IMR-90 (cell line): ENCODE measurements around the gene MON2. TPM values are rescaled to one million over a fixed set of nuclear protein-coding genes. Genes with fewer than 3 reads are reported as not detected.

ENCODE experiments used
- ATAC-seq: fragments of 200-7000 bp; cut with Tn5 transposase; 2 replicates; pipeline ENCODE4 v1.9.1; 2020; ENCODE audit warnings: low read depth, mild to moderate bottlenecking, moderate library complexity
- BruUV-seq: library from RNA; stranded (reverse); fragments of 400-500 nt; replicated peaks from 2 replicates; lab custom pipeline; 2021; lab: Mats Ljungman, UMichigan
- CTCF ChIA-PET: fragments of 300-600 bp; formaldehyde crosslinking; extraction: SDS; loops from one replicate; lab custom pipeline; 2021; ENCODE audit warnings: antibody characterized with exemption; lab: Yijun Ruan, JAX
- POLR2A ChIA-PET: fragments of 300-600 bp; sonication (Branson Sonifier 250); formaldehyde crosslinking; loops from one replicate; lab custom pipeline; 2022; ENCODE audit warnings: antibody characterized with exemption; ENCODE audit not compliant: unreplicated experiment; lab: Charles Lee
- DNase-seq: peaks from one replicate; pipeline ENCODE4 v3.0.0; 2013
- H2AFZ ChIP-seq: replicated peaks from 2 replicates; pipeline ENCODE3; 2013; ENCODE audit warnings: low read length, mild to moderate bottlenecking; ENCODE audit not compliant: poor library complexity
- H2AK5ac ChIP-seq: 2 replicates; pipeline ENCODE4 v1.6.1; 2013; ENCODE audit warnings: low read depth, low read length, inconsistent platforms
- H2AK9ac ChIP-seq: replicated peaks from 2 replicates; pipeline ENCODE3; 2013; ENCODE audit warnings: mild to moderate bottlenecking, low read depth, low read length, moderate library complexity; ENCODE audit not compliant: poor library complexity
- H2BK120ac ChIP-seq: 2 replicates; pipeline ENCODE4 v1.6.1; 2013; ENCODE audit warnings: low read depth, low read length, inconsistent platforms
- H2BK15ac ChIP-seq: 3 replicates; pipeline ENCODE4 v1.6.1; 2013; ENCODE audit warnings: low read depth, low read length, inconsistent platforms
- H2BK20ac ChIP-seq: 2 replicates; pipeline ENCODE4 v1.6.1; 2013; ENCODE audit warnings: low read depth, mild to moderate bottlenecking, inconsistent platforms, low read length, moderate library complexity
- H2BK5ac ChIP-seq: 2 replicates; pipeline ENCODE4 v1.6.1; 2013; ENCODE audit warnings: mild to moderate bottlenecking, low read depth, low read length, inconsistent platforms; ENCODE audit not compliant: poor library complexity, severe bottlenecking
- H3K14ac ChIP-seq: replicated peaks from 2 replicates; pipeline ENCODE4 v1.6.1; 2013; ENCODE audit warnings: low read depth, low read length, inconsistent platforms
- H3K18ac ChIP-seq: 2 replicates; pipeline ENCODE4 v1.6.1; 2013; ENCODE audit warnings: low read depth, low read length, control low read depth
- H3K23ac ChIP-seq: 2 replicates; pipeline ENCODE4 v1.6.1; 2013; ENCODE audit warnings: low read depth, low read length, inconsistent platforms
- H3K27ac ChIP-seq: 2 replicates; pipeline ENCODE4 v1.5.1; 2013; ENCODE audit warnings: mild to moderate bottlenecking, control low read depth, low read length; ENCODE audit not compliant: insufficient read depth
- H3K27me3 ChIP-seq: 2 replicates; pipeline ENCODE4 v1.6.1; 2013; ENCODE audit warnings: low read length; ENCODE audit not compliant: control insufficient read depth, insufficient read depth
- H3K36me3 ChIP-seq: 2 replicates; pipeline ENCODE4 v1.6.1; 2013; ENCODE audit warnings: low read length, mixed read lengths; ENCODE audit not compliant: control insufficient read depth, insufficient read depth
- H3K4ac ChIP-seq: 2 replicates; pipeline ENCODE4 v1.6.1; 2013; ENCODE audit warnings: low read depth, low read length, inconsistent platforms
- H3K4me1 ChIP-seq: 2 replicates; pipeline ENCODE4 v1.6.1; 2013; ENCODE audit warnings: low read length, mixed read lengths; ENCODE audit not compliant: control insufficient read depth, insufficient read depth
- H3K4me2 ChIP-seq: 2 replicates; pipeline ENCODE4 v1.6.1; 2013; ENCODE audit warnings: low read depth, mild to moderate bottlenecking, control low read depth, low read length, moderate library complexity
- H3K4me3 ChIP-seq: 2 replicates; pipeline ENCODE4 v1.5.1; 2013; ENCODE audit warnings: low read depth, mild to moderate bottlenecking, control low read depth, low read length, moderate library complexity; ENCODE audit not compliant: insufficient read depth
- H3K56ac ChIP-seq: 2 replicates; pipeline ENCODE4 v1.6.1; 2013; ENCODE audit warnings: low read length, inconsistent platforms; ENCODE audit not compliant: insufficient read depth; ENCODE audit errors: extremely low read depth
- H3K79me1 ChIP-seq, 2 experiments: 2 replicates each; pipeline ENCODE4 v1.6.1; 2013; ENCODE audit warnings: low read length in 2 of 2, inconsistent platforms in 1 of 2, low read depth in 1 of 2
- H3K9ac ChIP-seq: 2 replicates; pipeline ENCODE4 v1.6.1; 2013; ENCODE audit warnings: low read depth, low read length, control low read depth
- H3K9me1 ChIP-seq: 2 replicates; pipeline ENCODE4 v1.6.1; 2013; ENCODE audit warnings: low read length, inconsistent platforms; ENCODE audit not compliant: insufficient read depth
- H3K9me3 ChIP-seq: 2 replicates; pipeline ENCODE4 v1.6.1; 2013; ENCODE audit warnings: low read length; ENCODE audit not compliant: control insufficient read depth, insufficient read depth
- H4K20me1 ChIP-seq: 2 replicates; pipeline ENCODE4 v1.6.1; 2013; ENCODE audit warnings: low read length, inconsistent platforms; ENCODE audit not compliant: insufficient read depth
- H4K5ac ChIP-seq: 2 replicates; pipeline ENCODE4 v1.6.1; 2013; ENCODE audit warnings: mild to moderate bottlenecking, low read depth, low read length, control low read depth
- H4K8ac ChIP-seq, 2 experiments: 2 replicates each; pipeline ENCODE4 v1.6.1; 2013; ENCODE audit warnings: low read depth in 2 of 2, low read length in 2 of 2, control low read depth in 1 of 2, inconsistent platforms in 1 of 2
- H4K91ac ChIP-seq: 2 replicates; pipeline ENCODE4 v1.6.1; 2013; ENCODE audit warnings: low read depth, low read length, inconsistent platforms; ENCODE audit not compliant: insufficient read depth
- CEBPB ChIP-seq: IDR thresholded peaks from 2 replicates; pipeline ENCODE4 v1.6.1; 2012; ENCODE audit warnings: low read depth, low read length, improper control_type of control experiment
- CHD1 ChIP-seq: IDR thresholded peaks from 2 replicates; pipeline ENCODE4 v1.6.1; 2012; ENCODE audit warnings: low read depth, low read length, improper control_type of control experiment
- FOS ChIP-seq: fragments of 150-350 bp; IDR thresholded peaks from 2 replicates; pipeline ENCODE4 v1.6.1; 2016; ENCODE audit warnings: low read depth, low read length
- MAFK ChIP-seq: IDR thresholded peaks from 2 replicates; pipeline ENCODE4 v1.6.1; 2012; ENCODE audit warnings: low read depth, low read length, improper control_type of control experiment
- MXI1 ChIP-seq: IDR thresholded peaks from 2 replicates; pipeline ENCODE4 v1.6.1; 2012; ENCODE audit warnings: low read depth, mild to moderate bottlenecking, low read length, moderate library complexity, borderline replicate concordance
- NFE2L2 ChIP-seq: fragments of 150-350 bp; IDR thresholded peaks from 2 replicates; pipeline ENCODE4 v1.6.1; 2016; ENCODE audit warnings: low read depth, mild to moderate bottlenecking, low read length
- POLR2A ChIP-seq: IDR thresholded peaks from 2 replicates; pipeline ENCODE4 v1.6.1; 2012; ENCODE audit warnings: mild to moderate bottlenecking, low read depth, low read length
- RCOR1 ChIP-seq: IDR thresholded peaks from 2 replicates; pipeline ENCODE4 v1.6.1; 2012; ENCODE audit warnings: mild to moderate bottlenecking, low read length, improper control_type of control experiment; ENCODE audit not compliant: insufficient replicate concordance
- RFX5 ChIP-seq: IDR thresholded peaks from 2 replicates; pipeline ENCODE4 v1.8.0; 2012; ENCODE audit warnings: low read depth, mild to moderate bottlenecking, low read length, moderate library complexity
- WGBS, 2 experiments: methylation state at CpG; one replicate each; pipeline versions ENCODE4 v1.1.5 to v1.1.7; 2013; ENCODE audit warnings: missing lambda C conversion rate in 2 of 2; ENCODE audit not compliant: insufficient read length in 1 of 2; ENCODE audit errors: extremely low coverage in 2 of 2; 5-methylcytosine and 5-hydroxymethylcytosine counted together
- dilution Hi-C: fragments of 300-500 bp; cut with HindIII; formaldehyde crosslinking; loops from one replicate; pipeline ENCODE4 v1.14.3; 2018; ENCODE audit warnings: low sequenced_read_pairs; ENCODE audit not compliant: unreplicated experiment
- in situ Hi-C: fragments of 300-500 bp; cut with MboI; formaldehyde crosslinking; loops from 3 replicates; pipeline ENCODE4 v1.14.3; 2019; ENCODE audit warnings: low sequenced_read_pairs, inconsistent platforms, mixed read lengths
- intact Hi-C: fragments of 100-400 bp; cut with micrococcal nuclease; formaldehyde crosslinking; loops from 2 replicates; pipeline ENCODE4 v1.10.0; 2022
- polyA plus RNA-seq, 3 experiments: library from polyadenylated mRNA; depleted of rRNA; stranded (reverse); fragments of >200 nt; gene quantifications; 2 replicates each; pipeline ENCODE4 v1.2.3, GENCODE V29; 2012; ENCODE audit warnings: low replicate concordance in 1 of 3
- total RNA-seq: library from RNA; depleted of rRNA; stranded (reverse); fragments of >200 nt; gene quantifications from 2 replicates; pipeline ENCODE4 v1.2.3, GENCODE V29; 2012
- TF ChIP-seq, protein P1 (sequence below): fragments of 150-350 bp; IDR thresholded peaks from 2 replicates; pipeline ENCODE4 v1.6.1; 2017; ENCODE audit warnings: mild to moderate bottlenecking, antibody characterized with exemption, low read length, low read depth

Gene MON2
- total and polyA plus RNA-seq, 2 of the 4 experiments (the other 2 are of a cell fraction): 13.2 to 39.3 TPM

DNA sequence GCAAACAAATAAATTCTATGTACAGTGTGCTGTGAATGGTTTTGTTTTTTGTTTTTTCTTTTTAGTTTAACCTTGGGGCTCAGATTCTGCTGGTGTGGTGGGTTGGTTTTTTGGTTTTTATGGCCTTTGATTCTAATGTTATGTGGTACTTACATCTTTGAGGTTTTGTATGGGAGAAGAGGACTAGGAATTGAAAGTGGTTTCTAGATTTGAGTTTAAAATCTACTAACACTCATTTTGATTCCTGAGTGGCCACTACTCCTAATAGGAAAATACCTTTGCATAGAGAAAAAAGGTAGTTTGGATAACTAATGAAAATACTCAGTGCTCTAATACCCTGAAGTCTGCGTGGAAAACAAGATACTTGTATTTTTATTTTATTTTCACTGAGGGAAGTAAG lies 137.7 kb downstream of the MON2 start:
- Histone ChIP-seq H3K4me2 (peak overlapping the region; percentile 97), H2BK20ac (no peak overlapping the region), H2BK5ac (peak overlapping the region; percentile 98), H4K8ac (peak overlapping the region; percentile 94 to 98; a peak in 2 of 4 replicates), H2AK9ac (no peak overlapping the region), H3K79me1 (peaks cover 5 to 23% of the 10 kb centered on the region in 2 experiments; a peak in 3 of 4 replicates), H2BK15ac (no peak overlapping the region), H2AK5ac (no peak overlapping the region), H3K27ac (peak overlapping the region; percentile 37; the same call in 1 of the 2 replicates), H3K9me3 (no peaks in the 10 kb centered on the region), H3K9ac (peak overlapping the region; percentile 95; the same call in 1 of the 2 replicates), H2BK120ac (no peak overlapping the region), H3K36me3 (no peaks in the 10 kb centered on the region), H4K91ac (no peak overlapping the region), H2AFZ (no peak overlapping the region), H3K4me1 (no peaks in the 10 kb centered on the region; the same call in 1 of the 2 replicates), H3K14ac (peak overlapping the region; percentile 100), H3K23ac (peak overlapping the region; percentile 99; the same call in 1 of the 2 replicates), H4K20me1 (peaks cover 12% of the 10 kb centered on the region; the same call in 1 of the 2 replicates), H3K4ac (peak overlapping the region; percentile 99; the same call in 1 of the 2 replicates), H3K18ac (no peak overlapping the region), H3K4me3 (peak overlapping the region; percentile 97), H3K9me1 (no peaks in the 10 kb centered on the region), H4K5ac (peak overlapping the region; percentile 13; the same call in 1 of the 2 replicates), H3K27me3 (no peaks in the 10 kb centered on the region), H3K56ac (peak overlapping the region; percentile 94)
- intact Hi-C loops: loop anchor here (1.0 to 10.0 kb wide), 4 partner anchors 154 to 460 kb away; no protein-coding TSS in a partner anchor
- DNase-seq: no peak
- no CpG with 5 or more reads among the region's 1 CpG for WGBS, 2 experiments
- in situ Hi-C loops: no loop called here
- dilution Hi-C loops: no loop called here
- no TSS peak for BruUV-seq
- no peak for ATAC-seq
- ChIA-PET POLR2A (interaction anchor here (0.7 kb wide), 1 partner anchor 187 kb away, joined by 3 read pairs; no protein-coding TSS in a partner anchor), CTCF (interaction anchor here (1.4 to 1.7 kb wide), 2 partner anchors 169 to 190 kb away, joined by 3 to 8 read pairs; no protein-coding TSS in a partner anchor)
- TF ChIP-seq RCOR1: no peak
- TF ChIP-seq POLR2A: no peak
- TF ChIP-seq CHD1: no peak
- TF ChIP-seq, protein P1, sequence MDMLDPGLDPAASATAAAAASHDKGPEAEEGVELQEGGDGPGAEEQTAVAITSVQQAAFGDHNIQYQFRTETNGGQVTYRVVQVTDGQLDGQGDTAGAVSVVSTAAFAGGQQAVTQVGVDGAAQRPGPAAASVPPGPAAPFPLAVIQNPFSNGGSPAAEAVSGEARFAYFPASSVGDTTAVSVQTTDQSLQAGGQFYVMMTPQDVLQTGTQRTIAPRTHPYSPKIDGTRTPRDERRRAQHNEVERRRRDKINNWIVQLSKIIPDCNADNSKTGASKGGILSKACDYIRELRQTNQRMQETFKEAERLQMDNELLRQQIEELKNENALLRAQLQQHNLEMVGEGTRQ: no peak
- no peak for TF ChIP-seq NFE2L2
- no peak for TF ChIP-seq CEBPB
- TF ChIP-seq MXI1: no peak
- TF ChIP-seq RFX5: no peak
- no peak for TF ChIP-seq MAFK
- TF ChIP-seq FOS: no peak
